HL-60/S4 treated with retinoic acid at 250 ng/mL for 4 days and 3 days (cell line): Measurements from ENCODE around the gene PRRX2.

Experiments
- in situ Hi-C: fragments of 300-500 bp; cut with MboI; formaldehyde crosslinking; loops from 2 replicates; pipeline ENCODE4 v1.7.0; 2022; ENCODE audit warnings: low sequenced_read_pairs

The PRRX2 gene

GRCh38 chr9:129701549-129701948 is 36.1 kb downstream of the PRRX2 start:
- in situ Hi-C loops = no loop called here

DNA sequence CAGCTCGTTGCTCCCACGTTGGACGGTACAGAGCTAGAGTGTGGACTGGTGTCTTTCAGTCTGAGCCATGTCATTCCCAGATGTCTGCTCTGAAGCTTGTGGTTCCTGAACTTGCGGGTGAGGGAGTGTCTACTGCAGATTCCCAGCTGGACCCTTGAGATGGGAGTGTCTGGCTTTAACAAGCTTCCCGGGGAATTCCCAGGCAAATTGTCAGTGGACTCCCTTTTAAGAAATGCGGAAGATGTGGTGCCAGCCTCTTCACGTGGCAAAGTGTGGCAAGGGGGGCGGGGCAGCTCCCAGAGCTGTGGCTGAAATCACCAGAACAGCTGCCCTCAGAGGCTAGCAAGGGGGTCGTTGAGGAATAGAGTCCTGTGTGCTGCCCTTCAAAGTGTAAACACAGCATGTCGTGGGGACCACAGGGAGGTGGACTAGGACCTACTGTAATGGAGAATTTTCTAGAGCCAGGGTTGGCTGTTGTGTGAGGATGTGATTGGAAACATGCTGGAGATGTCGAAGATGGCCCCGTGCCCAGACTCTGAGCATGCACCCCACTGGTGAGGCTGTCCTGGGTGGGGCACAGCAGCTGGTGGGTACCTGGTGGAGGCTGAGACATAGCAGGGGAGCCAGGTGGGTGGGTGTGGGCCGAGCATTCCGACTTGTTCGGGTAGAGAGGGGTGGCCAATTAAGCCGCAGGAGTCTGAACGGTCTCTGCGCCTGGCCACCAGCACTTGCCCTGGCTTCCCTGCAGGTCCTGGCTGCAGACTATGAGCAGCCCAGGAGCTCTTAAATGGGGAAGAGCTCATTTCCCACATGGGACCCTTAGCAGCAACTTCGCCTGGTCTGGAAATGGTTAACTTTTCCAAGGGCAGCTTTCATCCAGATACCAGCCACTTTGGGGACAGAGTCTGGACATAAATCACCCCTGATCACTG is 37.4 kb downstream of the PRRX2 start:
- in situ Hi-C loops = no loop called here

GRCh38 chr9:129703667-129704355 is 38.4 kb downstream of the PRRX2 start:
- in situ Hi-C loops = no loop called here

DNA sequence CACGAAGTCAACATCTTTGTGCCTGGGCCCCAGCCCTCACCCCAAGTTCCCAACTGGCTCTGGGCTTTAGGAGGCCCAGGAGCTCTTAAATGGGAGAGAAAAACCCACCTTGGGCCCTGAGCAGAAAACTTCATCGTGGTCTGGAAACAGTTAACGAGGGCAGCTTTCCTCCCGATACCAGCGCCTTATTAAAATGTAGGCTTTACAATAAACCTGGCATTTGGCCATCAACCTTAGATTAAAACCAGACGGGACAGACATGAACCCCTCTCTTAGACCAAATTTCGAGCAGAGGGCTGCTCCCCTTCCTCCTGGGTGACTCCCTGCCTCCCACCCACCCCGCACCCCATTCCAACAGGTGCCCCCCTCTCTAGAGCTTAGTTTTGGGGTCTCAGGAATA is 39.4 kb downstream of the PRRX2 start:
- in situ Hi-C loops = no loop called here

DNA sequence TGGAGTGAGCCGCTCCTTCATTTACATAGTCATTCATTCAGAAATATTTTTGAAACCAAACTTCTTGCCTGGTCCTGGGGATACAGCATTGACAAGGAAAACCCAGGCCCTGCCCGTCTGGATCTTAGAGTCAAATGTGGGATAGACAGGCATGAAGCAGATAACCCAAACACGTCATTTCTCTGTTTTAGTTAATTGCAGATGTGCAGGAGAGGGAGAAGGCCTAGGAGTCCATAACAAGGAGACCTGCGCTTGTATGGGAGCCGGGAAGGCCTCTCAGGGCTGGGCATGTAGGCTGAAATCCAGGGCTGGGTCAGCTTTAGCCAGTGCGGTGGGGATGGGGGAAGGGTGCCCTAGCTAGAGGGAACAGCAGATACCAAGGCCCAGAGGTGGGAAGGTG is 43.3 kb downstream of the PRRX2 start:
- in situ Hi-C loops = no loop called here

DNA sequence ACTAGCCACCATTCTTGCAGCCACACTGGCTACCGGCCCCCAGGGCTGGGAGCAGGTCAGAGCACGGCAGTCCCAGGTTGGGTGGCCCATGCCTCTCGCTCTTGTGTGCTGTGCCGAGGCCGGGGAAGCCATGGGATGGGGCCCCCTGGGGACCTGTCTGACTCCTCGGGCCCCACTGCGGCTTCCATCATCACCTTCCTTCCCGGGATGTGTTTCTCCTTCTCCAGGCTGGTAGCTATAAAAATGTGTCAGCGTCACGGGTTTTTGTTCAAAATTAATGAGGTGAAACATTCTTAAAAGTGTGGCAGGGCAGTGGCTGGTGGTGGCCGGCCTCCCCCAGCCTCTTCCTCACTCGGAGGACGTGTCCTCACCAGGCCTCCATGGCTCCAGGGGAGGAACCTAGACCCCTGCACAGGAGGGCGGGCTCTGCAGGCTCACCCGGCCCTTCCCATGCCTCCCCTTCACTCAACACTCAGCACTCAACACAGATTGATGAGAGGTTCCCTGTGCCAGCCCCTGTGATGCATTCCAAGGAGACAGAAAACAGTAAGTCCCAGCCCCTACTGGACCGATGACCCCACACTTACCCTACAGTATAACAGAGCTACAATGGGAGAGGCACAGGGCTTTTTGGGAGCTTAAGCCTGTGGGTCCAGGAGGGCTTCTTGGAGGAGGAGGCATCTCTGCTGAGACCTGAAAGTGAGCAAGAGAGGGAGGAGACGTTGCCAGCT is 44.2 kb downstream of the PRRX2 start:
- in situ Hi-C loops = no loop called here

DNA sequence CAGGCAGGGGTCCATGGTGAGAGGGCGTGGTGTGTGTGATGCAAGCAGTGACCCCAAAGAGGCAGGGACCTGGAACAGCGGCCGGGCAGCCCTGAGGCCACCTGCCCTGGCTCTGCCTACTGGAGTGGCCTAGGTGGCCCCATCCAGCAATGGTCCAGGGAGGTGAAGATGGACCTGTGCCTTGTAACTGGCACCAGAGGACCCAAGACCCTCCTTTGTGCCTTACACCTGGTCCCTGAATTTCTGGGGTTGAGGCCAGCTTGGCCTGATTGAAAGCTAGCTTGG is 44.7 kb downstream of the PRRX2 start:
- in situ Hi-C loops = no loop called here

DNA sequence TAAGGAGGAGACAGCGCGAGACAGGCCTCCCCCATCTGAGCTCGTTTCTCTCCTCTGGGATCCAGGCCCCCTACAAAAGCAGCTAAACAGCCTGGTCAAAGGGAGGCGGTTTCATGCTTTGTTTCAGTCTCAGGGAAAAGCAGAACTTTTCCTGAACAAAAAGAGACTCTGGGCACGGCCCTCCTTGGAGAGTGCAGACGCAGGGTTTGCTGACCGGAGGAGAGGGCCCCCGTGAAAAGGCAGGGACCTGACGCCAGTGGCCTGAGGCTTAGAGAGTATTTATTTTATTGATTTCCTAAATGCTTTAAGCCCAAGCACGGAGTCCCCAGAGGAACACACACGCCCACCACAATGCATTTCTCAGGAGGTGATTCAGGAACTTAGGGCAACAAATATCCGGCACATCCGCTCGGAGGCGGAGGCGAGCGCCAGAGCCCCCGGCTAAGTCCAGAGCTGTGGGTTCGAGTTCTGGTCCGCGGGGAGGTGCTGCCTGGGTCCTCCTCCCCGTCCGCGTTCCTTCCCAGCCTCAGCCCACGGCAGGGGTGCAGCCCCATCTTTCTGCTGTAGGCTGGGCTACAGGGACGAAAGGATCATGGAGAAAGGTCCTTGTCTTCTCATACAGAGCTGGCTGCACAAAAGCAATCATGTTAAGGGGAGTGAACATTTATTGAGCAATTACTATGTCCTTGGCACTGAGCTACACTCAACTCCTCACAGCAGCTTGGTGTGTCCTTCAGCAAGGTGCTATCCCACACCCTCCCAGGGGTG is 47.4 kb downstream of the PRRX2 start:
- in situ Hi-C loops = no loop called here

DNA sequence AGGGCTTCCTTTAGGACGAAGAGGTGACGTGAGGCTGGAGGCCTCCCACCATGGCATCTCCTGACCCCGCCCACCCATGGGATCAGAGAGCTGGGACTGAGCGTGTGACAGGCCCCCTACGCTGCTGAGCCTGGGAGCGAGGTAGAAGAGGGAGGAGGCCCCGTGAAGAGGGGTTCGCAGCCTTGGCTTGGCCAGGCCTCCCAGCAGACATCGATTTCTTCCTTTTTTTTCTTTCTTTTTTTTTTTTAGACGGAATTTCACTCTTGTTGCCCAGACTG is 47.9 kb downstream of the PRRX2 start:
- in situ Hi-C loops = no loop called here

GRCh38 chr9:129714511-129715061 is 49.1 kb downstream of the PRRX2 start:
- in situ Hi-C loops = no loop called here

- in situ Hi-C loops = no loop called here
Observed at GRCh38 chr9:129716091-129716490, 50.6 kb downstream of the PRRX2 start.

DNA sequence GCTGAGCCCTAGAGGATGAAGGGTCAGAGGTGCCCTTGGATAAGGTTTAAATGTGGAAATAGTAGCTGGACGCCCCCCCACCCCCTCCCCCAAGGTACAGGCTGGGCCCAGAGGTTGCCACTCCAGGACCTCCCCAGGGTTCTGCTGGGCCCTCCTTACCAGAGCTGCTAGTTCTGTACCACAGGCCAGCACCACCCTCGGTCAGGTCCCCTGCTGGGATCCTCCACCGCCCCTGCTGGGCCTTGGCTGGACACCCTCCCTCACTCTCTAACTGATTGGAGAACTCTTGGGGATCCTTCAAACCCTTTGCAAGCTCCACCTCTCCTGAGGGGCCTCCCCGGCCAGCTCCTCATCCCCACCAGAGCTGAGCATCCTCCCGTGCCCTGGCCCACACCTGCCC is 52.5 kb downstream of the PRRX2 start:
- in situ Hi-C loops = no loop called here

DNA sequence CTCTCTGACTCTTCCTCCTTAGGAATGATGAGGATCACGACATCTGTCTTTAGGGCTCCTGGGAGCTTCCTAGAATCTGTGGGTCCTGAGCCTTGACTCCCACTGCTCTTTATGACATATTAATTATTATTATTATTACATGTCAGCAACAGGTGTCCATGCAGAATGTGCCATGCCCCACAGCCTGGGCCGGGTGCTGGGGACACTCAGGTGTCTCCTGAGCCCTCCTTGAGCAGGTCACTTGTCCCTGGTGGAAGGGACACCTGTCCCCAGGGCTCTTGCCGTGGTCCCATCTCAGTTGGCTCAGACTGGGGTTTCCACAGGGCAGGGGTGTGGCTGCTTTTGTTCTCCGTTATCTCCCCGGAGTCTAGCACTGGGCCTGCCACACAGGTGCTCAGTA is 53.2 kb downstream of the PRRX2 start:
- in situ Hi-C loops = no loop called here

- in situ Hi-C loops = no loop called here
Observed at GRCh38 chr9:129719135-129719534, 53.7 kb downstream of the PRRX2 start.

GRCh38 chr9:129720181-129720864 is 54.9 kb downstream of the PRRX2 start:
- in situ Hi-C loops = no loop called here

DNA sequence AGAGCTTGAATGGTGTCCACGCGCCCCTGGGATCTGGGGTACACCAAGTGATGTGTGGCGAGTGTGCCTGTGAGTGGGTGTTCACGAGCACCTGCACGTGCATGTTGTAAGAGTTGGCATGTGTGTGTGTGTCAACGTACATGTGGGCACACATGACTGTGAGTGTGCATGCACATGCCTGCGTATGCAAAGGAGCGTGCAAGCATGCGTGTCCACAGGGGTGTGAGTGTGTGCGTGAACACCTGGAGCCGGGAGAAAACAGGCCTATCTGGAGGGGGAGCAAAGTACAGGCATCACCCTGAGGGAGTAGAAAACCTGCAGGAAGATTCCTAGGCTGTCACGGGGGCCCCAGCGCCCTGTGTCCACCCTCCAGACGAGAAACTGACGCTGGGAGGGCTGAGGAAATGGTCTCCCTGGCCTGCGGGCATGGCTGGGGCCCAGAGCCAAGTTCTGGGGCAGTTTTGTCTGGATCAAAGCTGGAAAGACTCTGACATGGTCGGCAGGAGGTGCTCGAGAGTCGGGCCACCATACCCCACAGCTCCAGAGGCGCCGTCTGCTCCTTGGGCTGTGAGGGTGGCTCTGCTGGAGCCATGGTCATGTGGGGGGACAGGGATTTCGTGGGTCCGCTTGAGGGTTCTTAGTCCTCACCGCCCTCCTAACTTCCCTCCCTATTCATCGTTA is 55.6 kb downstream of the PRRX2 start:
- in situ Hi-C loops = no loop called here

GRCh38 chr9:129722913-129723312 is 57.5 kb downstream of the PRRX2 start:
- in situ Hi-C loops = no loop called here

DNA sequence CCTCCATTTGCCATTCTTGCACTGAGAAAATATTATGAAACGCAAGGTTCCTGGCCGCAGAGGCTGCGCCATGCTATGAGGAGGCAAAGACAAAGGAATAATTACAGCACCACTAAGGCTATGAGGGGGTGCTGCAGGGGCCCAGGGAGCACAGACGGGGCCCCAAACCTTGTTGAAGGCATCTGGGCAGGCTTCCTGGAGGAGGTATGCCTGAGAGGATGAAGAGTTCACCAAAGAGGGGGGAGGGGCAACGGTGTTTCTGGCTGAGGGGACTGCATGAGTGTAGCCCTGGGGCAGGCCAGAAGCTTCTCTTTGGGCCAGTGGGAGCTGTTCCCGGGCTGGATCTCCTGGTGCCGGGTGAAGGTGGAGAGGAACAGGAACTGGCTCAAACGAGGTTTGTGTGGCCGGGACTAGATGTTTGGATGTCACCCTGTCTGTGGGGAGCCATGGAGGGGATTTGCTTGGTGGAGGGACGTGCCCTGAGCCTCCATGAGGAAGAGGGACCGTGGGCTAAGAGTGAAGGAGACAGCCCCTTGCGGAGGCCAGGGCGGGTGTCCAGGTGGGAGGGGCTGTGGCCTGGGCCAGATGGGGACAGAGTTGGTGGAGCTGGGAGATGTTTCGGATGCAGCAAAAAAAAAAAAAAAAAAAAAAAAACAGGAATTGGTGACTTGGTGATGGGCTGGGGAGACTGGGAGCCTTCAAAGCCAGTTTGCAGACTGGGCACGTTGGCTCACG is 59.2 kb downstream of the PRRX2 start:
- in situ Hi-C loops = no loop called here

GRCh38 chr9:129725795-129726251 is 60.4 kb downstream of the PRRX2 start:
- in situ Hi-C loops = no loop called here
